Stimulated activated CD4-positive, alpha-beta T cell treated with anti-CD3 and anti-CD28 coated beads, Interleukin-4, amount 100 ng/mL, for 24 hours (primary cell): ENCODE data around the gene EMC9.

ENCODE experiments used
- DNase-seq: peaks from one replicate; pipeline ENCODE4 v3.0.0-alpha.2; 2020

The EMC9 gene

GRCh38 chr14:24147761-24148428 lies 6.5 kb upstream of the EMC9 start:
- DNase-seq = no peak

GRCh38 chr14:24146978-24147760 lies 5.8 kb upstream of the EMC9 start, which contains the start of gene RNF31:
RNF31 (plus strand) TSS chr14:24147498; CDS start chr14:24147699, 201 bp downstream.
- peak; percentile 99 for DNase-seq

DNA sequence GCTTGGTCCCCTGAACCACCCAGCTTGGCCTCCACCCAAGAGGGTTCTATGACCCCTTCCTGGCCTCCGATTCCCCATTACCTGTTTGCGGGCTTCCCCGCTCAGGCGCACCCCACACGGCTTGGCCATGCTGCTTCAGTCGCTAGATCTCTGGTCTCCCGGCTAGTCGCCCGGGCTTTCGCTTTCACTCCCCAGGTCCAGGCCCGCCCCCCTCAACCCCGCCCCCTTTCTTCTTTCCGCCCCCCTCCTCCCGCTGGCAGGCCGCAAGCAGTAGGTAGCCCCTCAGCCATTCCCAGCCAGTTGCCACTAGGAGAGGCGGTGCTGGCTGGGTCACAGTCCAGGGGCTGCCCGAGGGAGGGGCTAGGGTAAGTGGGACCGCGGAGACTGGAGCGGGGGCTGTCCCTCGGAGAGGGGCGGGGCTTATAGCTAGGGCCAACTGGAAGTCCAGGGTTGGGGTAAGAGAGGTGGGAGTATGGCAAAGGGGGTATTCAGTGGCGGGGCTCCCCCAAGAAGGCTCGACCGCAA lies 5.1 kb upstream of the EMC9 start, which contains the start of gene PSME2:
Gene PSME2 (minus strand): TSS at position 158 of the 525 bp plus-strand sequence. CDS start 29 bp downstream, at position 129.
- peak; percentile 90 for DNase-seq

DNA sequence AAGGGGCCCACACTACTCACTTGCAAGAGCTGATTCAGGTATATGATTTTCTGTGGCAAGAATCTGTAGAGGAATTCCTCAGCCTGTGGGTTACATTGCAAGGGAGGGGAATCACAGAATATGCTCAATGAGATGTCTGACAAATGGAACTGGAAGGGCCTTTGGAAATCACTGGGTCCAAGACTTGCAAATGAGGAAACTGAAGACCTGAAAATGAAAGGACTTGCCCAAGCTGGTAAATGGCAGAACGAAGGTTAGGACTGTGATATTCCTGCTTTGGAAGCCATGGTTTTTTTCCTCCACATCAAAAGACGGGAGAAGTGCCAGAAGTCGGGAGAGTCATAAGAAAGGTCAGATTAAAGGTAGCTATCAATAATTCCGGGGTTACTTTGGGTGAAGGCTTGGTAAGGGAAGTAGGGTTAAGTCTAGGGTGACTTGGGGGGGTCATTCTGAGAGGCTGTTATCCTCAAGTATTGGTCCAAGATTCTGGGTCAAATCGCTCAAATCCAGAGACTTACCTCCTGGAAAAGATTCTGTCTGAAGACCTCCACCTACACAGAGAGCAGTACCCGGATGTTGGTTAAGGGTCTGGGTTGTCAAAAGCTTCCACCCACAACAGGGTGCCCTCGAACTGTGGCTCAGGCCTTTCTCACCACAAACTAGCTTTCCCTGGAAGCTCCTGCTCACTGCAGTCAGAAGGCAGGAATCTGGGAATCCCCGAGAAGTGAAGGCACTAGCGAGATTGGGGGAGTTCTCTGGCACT lies 4.5 kb upstream of the EMC9 start:
- DNase-seq = peak; percentile 27

GRCh38 chr14:24145219-24145618 lies 3.8 kb upstream of the EMC9 start:
- DNase-seq = no peak

DNA sequence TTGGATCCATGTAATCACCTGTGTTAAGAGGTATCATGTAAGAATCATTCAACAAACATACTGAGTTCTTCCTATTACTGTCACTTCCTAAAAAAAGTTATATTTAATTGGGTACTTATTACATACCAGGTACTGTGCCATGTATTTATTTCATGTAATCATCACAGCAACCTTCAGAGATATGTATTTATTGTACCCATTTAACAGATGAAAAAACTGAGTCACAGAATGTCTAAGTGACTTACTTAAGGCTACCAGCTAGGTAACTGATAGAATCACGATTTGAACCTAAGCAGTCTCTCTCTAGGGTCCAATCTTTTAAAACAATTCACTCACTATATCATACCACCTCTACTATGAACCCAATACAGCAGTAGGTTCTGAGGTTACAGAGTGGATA lies 3.1 kb upstream of the EMC9 start:
- DNase-seq = no peak

DNA sequence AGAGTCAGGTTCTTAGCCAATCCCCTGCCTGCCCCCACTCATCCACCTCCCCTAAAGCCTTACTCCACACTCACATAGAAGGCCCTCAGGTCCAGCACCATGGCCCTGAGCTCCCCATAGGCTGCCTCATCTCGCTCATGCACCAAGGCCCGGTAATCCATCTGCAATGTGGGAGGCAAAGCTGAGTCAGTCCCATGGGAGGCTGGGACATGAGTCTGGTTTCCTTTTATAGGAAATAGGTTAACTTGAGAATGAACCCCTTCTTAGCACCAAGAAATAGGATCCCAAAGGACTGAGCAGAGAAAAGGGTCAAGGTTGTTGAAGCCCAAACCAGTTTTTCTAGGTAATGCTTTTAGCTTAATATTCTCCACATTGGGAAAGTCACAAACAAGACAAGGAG lies 2.1 kb upstream of the EMC9 start:
- DNase-seq = no peak

- peak; percentile 27 for DNase-seq
Measured at GRCh38 chr14:24139272-24139934, 2.0 kb downstream of the EMC9 start.

GRCh38 chr14:24138396-24139271 lies 2.8 kb downstream of the EMC9 start:
- DNase-seq = no peak

GRCh38 chr14:24137529-24138395 lies 3.6 kb downstream of the EMC9 start:
- DNase-seq = no peak

DNA sequence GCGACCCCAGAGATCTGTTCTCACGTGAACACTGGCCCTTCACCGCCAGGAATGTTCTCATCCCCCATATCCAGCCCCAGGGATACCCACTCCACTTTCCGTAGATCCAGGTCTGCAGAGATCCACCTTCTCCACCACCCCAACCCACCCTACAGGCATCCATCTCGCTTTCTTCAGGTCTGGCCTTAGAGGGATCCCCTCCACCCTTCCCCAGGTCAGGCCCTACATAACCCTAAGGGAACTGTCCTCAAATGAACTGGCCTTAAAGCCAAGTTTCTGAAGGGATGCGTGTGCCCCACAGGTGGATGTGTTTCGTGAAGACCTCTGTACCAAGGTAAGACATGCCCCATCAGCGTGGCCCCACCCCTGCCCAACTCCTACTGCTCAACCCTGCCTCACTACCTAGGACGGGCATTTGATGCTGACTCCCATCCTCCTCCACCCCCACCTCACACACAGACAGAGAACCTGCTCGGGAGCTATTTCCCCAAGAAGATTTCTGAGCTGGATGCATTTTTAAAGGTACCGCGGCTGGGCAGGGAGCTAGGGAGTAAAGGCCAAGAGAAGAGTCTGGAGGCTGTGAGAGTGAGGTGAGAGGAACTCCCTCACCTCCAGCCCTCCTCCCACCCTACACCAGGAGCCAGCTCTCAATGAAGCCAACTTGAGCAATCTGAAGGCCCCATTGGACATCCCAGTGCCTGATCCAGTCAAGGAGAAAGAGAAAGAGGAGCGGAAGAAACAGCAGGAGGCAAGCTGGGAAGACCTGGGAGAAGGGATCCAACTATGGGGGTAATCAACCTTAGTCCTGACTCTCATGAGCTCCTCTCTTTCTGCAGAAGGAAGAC lies 4.5 kb downstream of the EMC9 start:
- no peak for DNase-seq

DNA sequence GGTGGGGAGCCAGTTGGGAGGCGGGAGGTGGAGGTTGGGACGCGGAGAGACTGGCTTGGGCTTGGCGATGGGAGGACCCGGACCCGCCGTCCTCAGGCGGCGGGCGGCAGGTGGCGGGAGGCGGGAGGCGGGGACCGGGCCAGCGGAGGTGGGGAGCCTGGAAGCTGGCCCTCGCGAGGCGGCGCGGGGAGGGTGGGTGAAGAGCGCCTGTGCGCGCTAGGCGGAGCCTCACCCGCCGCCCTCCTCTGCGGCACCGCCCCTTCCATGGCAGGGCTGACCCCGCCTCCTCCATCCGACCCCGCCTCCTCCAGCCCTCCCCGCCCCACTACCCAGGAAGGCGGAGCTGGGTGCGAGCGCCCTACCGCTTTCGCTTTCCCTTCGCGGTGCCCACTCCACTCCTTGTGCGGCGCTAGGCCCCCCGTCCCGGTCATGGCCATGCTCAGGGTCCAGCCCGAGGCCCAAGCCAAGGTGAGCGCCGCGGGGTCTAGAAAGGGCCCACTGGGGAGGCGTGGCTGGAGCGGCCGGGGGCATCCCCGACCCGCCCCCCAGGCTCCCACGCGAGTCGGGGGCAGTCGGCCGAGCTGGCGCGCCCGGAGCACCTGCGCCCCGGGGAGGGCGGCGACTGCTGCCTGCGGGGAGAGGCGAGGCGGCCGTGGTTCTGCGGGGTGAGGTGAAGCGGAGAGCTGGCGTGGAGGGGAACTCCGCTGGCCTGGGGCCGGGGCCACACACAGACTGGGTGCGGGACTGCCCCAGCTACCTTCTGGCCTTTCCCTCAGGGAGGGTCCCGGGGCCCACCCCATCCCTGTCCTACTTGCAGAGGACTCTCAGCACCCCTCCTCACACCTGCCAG lies 5.3 kb downstream of the EMC9 start, which contains the start of gene PSME1:
Gene PSME1 (plus strand): TSS at position 361 of the 850 bp plus-strand sequence. CDS start 69 bp downstream, at position 430.
- peak; percentile 93 for DNase-seq

- no peak for DNase-seq
Measured at GRCh38 chr14:24135584-24135833, 5.9 kb downstream of the EMC9 start.

- no peak for DNase-seq
Measured at GRCh38 chr14:24133735-24134134, 7.7 kb downstream of the EMC9 start.

DNA sequence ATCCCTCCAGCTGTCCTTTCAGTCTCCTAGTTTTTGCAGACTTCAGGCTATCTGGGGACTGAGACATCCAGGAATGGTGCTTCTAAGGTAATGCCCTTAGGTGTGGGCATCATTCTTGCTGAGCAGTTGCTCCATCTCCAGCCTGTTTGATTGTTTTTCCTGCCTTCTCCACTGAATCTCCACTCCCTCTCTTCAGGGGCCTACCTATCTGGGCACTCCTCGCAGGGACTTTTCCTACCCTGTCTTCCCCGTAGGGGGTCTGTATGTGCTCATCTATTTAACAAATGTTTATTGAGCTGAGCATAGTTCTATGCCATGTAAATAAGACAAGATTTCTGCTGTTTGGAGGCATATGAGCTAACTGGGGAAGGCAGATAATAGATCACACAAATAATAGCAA lies 8.4 kb downstream of the EMC9 start:
- no peak for DNase-seq

DNA sequence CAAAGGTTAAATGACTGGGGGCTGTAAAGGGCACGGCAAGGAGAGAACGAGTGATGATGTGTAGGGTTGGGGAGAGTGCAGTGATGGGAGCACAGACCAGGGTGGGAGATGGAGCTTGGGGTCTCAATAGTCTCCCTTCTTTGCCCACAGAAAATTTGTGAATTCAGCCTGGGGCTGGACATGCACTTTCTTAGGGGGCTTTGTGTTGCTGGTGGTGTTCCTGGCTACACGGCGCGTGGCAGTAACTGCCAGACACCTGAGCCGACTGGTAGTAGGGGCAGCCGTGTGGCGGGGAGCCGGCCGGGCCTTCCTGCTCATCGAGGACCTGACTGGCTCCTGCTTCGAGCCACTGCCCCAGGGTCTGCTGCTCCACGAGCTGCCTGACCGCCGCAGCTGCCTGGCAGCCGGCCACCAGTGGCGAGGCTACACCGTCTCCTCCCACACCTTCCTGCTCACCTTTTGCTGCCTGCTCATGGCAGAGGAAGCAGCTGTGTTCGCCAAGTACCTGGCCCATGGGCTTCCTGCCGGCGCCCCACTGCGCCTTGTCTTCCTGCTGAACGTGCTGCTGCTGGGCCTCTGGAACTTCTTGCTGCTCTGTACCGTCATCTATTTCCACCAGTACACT lies 9.2 kb downstream of the EMC9 start:
- peak; percentile 21 for DNase-seq

GRCh38 chr14:24131549-24131966 lies 9.8 kb downstream of the EMC9 start:
- DNase-seq = no peak
